Natural killer cell treated with Interleukin-12 subunit alpha and Interleukin-12 subunit beta and Interleukin-15 and Interleukin-18, amount 100 ng/mL, for 72 hours (primary cell): ENCODE measurements around the gene HOXC6. TPM values are rescaled to one million over a fixed set of nuclear protein-coding genes. Genes with fewer than 3 reads are reported as not detected.

ENCODE experiments used
- ATAC-seq, 2 donors: fragments of 150-1000 bp; cut with Tn5 transposase in 1 of 2; sonication (Bioruptor Pico), chemical (Tn5 transposase) in 1 of 2; 2 replicates each; pipeline ENCODE4 v1.10.0; 2021
- DNase-seq: peaks from one replicate; pipeline ENCODE4 v3.0.0; 2022; ENCODE audit warnings: low spot score
- H3K27ac Mint-ChIP-seq, 2 donors: 1 replicate in 1 of 2; 2 replicates in 1 of 2; pipeline ENCODE4 v1.8.0; 2022; ENCODE audit warnings: mixed read lengths in 2 of 2, mild to moderate bottlenecking in 1 of 2, moderate library complexity in 1 of 2
- H3K27me3 Mint-ChIP-seq, 2 donors: 1 replicate in 1 of 2; 2 replicates in 1 of 2; pipeline ENCODE4 v1.8.0; 2022; ENCODE audit warnings: mixed read lengths in 2 of 2
- H3K36me3 Mint-ChIP-seq: one replicate; pipeline ENCODE4 v1.8.0; 2022; ENCODE audit warnings: mixed read lengths
- H3K4me1 Mint-ChIP-seq, 2 donors: 1 replicate in 1 of 2; 2 replicates in 1 of 2; pipeline ENCODE4 v1.8.0; 2022; ENCODE audit warnings: low read depth in 2 of 2, mixed read lengths in 2 of 2, mild to moderate bottlenecking in 1 of 2
- H3K4me3 Mint-ChIP-seq: one replicate; pipeline ENCODE4 v1.8.0; 2022; ENCODE audit warnings: mixed read lengths
- H3K9me3 Mint-ChIP-seq: 2 replicates; pipeline ENCODE4 v1.8.0; 2022; ENCODE audit warnings: mixed read lengths
- total RNA-seq, 2 donors: library from RNA; stranded (reverse); gene quantifications; one replicate each; pipeline ENCODE4 v1.2.3, GENCODE V29; 2022

The HOXC6 gene
- total RNA-seq, 2 donors from 2014 or later, result not detected

- Mint-ChIP-seq H3K9me3 (no peaks in the 10 kb centered on the region), H3K27ac (peak overlapping the region; percentile 5 to 24), H3K4me3 (peak overlapping the region; percentile 48), H3K36me3 (no peaks in the 10 kb centered on the region), H3K4me1 (peaks cover 20% of the 10 kb centered on the region in 2 donors), H3K27me3 (peaks cover 28 to 41% of the 10 kb centered on the region in 2 donors)
- ATAC-seq, result no peak
- no peak for DNase-seq
Observed at GRCh38 chr12:54019924-54020590, 8.2 kb upstream of the HOXC6 start.

GRCh38 chr12:54020591-54021405, 7.4 kb upstream of the HOXC6 start:
- Mint-ChIP-seq H3K27me3 (peaks cover 25 to 39% of the 10 kb centered on the region in 2 donors), H3K4me1 (peaks cover 19 to 20% of the 10 kb centered on the region in 2 donors)
- DNase-seq, result no peak

GRCh38 chr12:54021432-54022013, 6.7 kb upstream of the HOXC6 start:
- DNase-seq (no peak), ATAC-seq (no peak)
- Mint-ChIP-seq H3K4me1 (peaks cover 19 to 20% of the 10 kb centered on the region in 2 donors), H3K27ac (no peak overlapping the region), H3K27me3 (peaks cover 31 to 44% of the 10 kb centered on the region in 2 donors), H3K36me3 (no peaks in the 10 kb centered on the region), H3K4me3 (no peak overlapping the region), H3K9me3 (no peaks in the 10 kb centered on the region)

More at GRCh38 chr12:54020591-54021405, 7.4 kb upstream of the HOXC6 start:
- Mint-ChIP-seq H3K27ac (no peak overlapping the region), H3K4me3 (no peak overlapping the region), H3K9me3 (no peaks in the 10 kb centered on the region), H3K36me3 (no peaks in the 10 kb centered on the region)
- ATAC-seq, result no peak

- Mint-ChIP-seq H3K27me3 (peaks cover 48 to 52% of the 10 kb centered on the region in 2 donors), H3K27ac (no peak overlapping the region)
Observed at GRCh38 chr12:54022960-54023884, 5.0 kb upstream of the HOXC6 start.

GRCh38 chr12:54024127-54024526, 4.1 kb upstream of the HOXC6 start:
- Mint-ChIP-seq H3K4me1 (peaks cover 9 to 10% of the 10 kb centered on the region in 2 donors), H3K9me3 (no peaks in the 10 kb centered on the region), H3K4me3 (no peak overlapping the region), H3K27ac (no peak overlapping the region), H3K36me3 (no peaks in the 10 kb centered on the region), H3K27me3 (peaks cover 55 to 56% of the 10 kb centered on the region in 2 donors)
- ATAC-seq, result no peak
- DNase-seq, result no peak

More at GRCh38 chr12:54022960-54023884, 5.0 kb upstream of the HOXC6 start:
- Mint-ChIP-seq H3K4me1 (peaks cover 9 to 14% of the 10 kb centered on the region in 2 donors), H3K36me3 (no peaks in the 10 kb centered on the region), H3K4me3 (no peak overlapping the region), H3K9me3 (no peaks in the 10 kb centered on the region)
- DNase-seq (no peak), ATAC-seq (no peak)

GRCh38 chr12:54024581-54025305, 3.5 kb upstream of the HOXC6 start:
- Mint-ChIP-seq H3K27ac (no peak overlapping the region), H3K9me3 (no peaks in the 10 kb centered on the region), H3K4me1 (peaks cover 8 to 9% of the 10 kb centered on the region in 2 donors), H3K36me3 (no peaks in the 10 kb centered on the region), H3K4me3 (no peak overlapping the region), H3K27me3 (peaks cover 60 to 61% of the 10 kb centered on the region in 2 donors)
- ATAC-seq (no peak), DNase-seq (no peak)

- Mint-ChIP-seq H3K27ac (no peak overlapping the region), H3K36me3 (no peaks in the 10 kb centered on the region)
- ATAC-seq, result no peak
Observed at GRCh38 chr12:54025499-54026405, 2.5 kb upstream of the HOXC6 start.

GRCh38 chr12:54026640-54027441, 1.4 kb upstream of the HOXC6 start:
- no peaks in the 10 kb centered on the region for H3K9me3 Mint-ChIP-seq
- H3K27ac Mint-ChIP-seq, result no peak overlapping the region
- H3K4me3 Mint-ChIP-seq, result no peak overlapping the region
- peaks cover 3 to 4% of the 10 kb centered on the region in 2 donors for H3K4me1 Mint-ChIP-seq
- no peaks in the 10 kb centered on the region for H3K36me3 Mint-ChIP-seq
- ATAC-seq (no peak), DNase-seq (no peak)
- peaks cover 58 to 70% of the 10 kb centered on the region in 2 donors for H3K27me3 Mint-ChIP-seq

More at GRCh38 chr12:54025499-54026405, 2.5 kb upstream of the HOXC6 start:
- Mint-ChIP-seq H3K4me3 (no peak overlapping the region), H3K9me3 (no peaks in the 10 kb centered on the region), H3K27me3 (peaks cover 62 to 70% of the 10 kb centered on the region in 2 donors), H3K4me1 (peaks cover 4 to 5% of the 10 kb centered on the region in 2 donors)
- no peak for DNase-seq

- peaks cover 59 to 70% of the 10 kb centered on the region in 2 donors for H3K27me3 Mint-ChIP-seq
- H3K27ac Mint-ChIP-seq, result no peak overlapping the region
- no peaks in the 10 kb centered on the region for H3K9me3 Mint-ChIP-seq
- no peak overlapping the region for H3K4me3 Mint-ChIP-seq
- H3K36me3 Mint-ChIP-seq, result no peaks in the 10 kb centered on the region
- no peak for DNase-seq
- no peak for ATAC-seq
- H3K4me1 Mint-ChIP-seq, result peaks cover 3 to 4% of the 10 kb centered on the region in 2 donors
Observed at GRCh38 chr12:54027442-54027786, 826 bp upstream of the HOXC6 start.

GRCh38 chr12:54029529-54030441, 1.5 kb downstream of the HOXC6 start:
- H3K27ac Mint-ChIP-seq, result no peak overlapping the region
- no peak for DNase-seq
- H3K36me3 Mint-ChIP-seq, result no peaks in the 10 kb centered on the region
- H3K4me1 Mint-ChIP-seq, result peaks cover 14 to 15% of the 10 kb centered on the region in 2 donors
- peaks cover 51 to 74% of the 10 kb centered on the region in 2 donors for H3K27me3 Mint-ChIP-seq
- H3K4me3 Mint-ChIP-seq, result no peak overlapping the region
- ATAC-seq, result no peak
- H3K9me3 Mint-ChIP-seq, result no peaks in the 10 kb centered on the region

GRCh38 chr12:54030442-54030801, 2.2 kb downstream of the HOXC6 start:
- Mint-ChIP-seq H3K27me3 (peaks cover 56 to 81% of the 10 kb centered on the region in 2 donors), H3K36me3 (no peaks in the 10 kb centered on the region), H3K9me3 (no peaks in the 10 kb centered on the region), H3K4me1 (peaks cover 14 to 20% of the 10 kb centered on the region in 2 donors), H3K27ac (no peak overlapping the region), H3K4me3 (no peak overlapping the region)
- ATAC-seq (no peak), DNase-seq (no peak)
